ENCODE results near the gene PON1.

Gene PON1

GRCh38 chr7:95324431-95324830 lies at the start of gene PON1:
Gene PON1 (minus strand): TSS chr7:95324532. CDS start chr7:95324475, 57 bp downstream.
- DNase-seq: no peak

GRCh38 chr7:95373323-95373722 lies 49.0 kb upstream of the PON1 start:
- no peak for DNase-seq

GRCh38 chr7:95368235-95368634 lies 43.9 kb upstream of the PON1 start:
- no peak for DNase-seq

- DNase-seq: peak; percentile 62
These were observed 43.3 kb upstream of the PON1 start for GRCh38 chr7:95367606-95368005.

GRCh38 chr7:95365151-95365550 lies 40.8 kb upstream of the PON1 start:
- DNase-seq: no peak

- no peak for DNase-seq
These were observed 33.3 kb upstream of the PON1 start for GRCh38 chr7:95357623-95358022.

- peak; percentile 9 for DNase-seq
These were observed 18.4 kb upstream of the PON1 start for GRCh38 chr7:95342642-95343307.

- DNase-seq: peak; percentile 4
These were observed 17.7 kb upstream of the PON1 start for GRCh38 chr7:95342029-95342428.

GRCh38 chr7:95340491-95340890 lies 16.2 kb upstream of the PON1 start:
- DNase-seq: no peak

- DNase-seq: no peak
These were observed 14.5 kb upstream of the PON1 start for GRCh38 chr7:95338832-95339231.

- no peak for DNase-seq
These were observed 10.8 kb upstream of the PON1 start for GRCh38 chr7:95335093-95335492.

GRCh38 chr7:95334447-95334846 lies 10.1 kb upstream of the PON1 start:
- DNase-seq: no peak

- DNase-seq: no peak
These were observed 6.6 kb upstream of the PON1 start for GRCh38 chr7:95330961-95331337.

GRCh38 chr7:95330204-95330960 lies 6.0 kb upstream of the PON1 start:
- DNase-seq: peak; percentile 6

- DNase-seq: no peak
These were observed 3.0 kb upstream of the PON1 start for GRCh38 chr7:95327356-95327755.

- DNase-seq: no peak
These were observed 762 bp downstream of the PON1 start for GRCh38 chr7:95323410-95324129.

GRCh38 chr7:95322854-95323253 lies 1.5 kb downstream of the PON1 start:
- DNase-seq: no peak

GRCh38 chr7:95322396-95322795 lies 1.9 kb downstream of the PON1 start:
- DNase-seq: no peak

GRCh38 chr7:95321720-95322119 lies 2.6 kb downstream of the PON1 start:
- DNase-seq: no peak

GRCh38 chr7:95320651-95321050 lies 3.7 kb downstream of the PON1 start:
- DNase-seq: no peak

GRCh38 chr7:95319570-95319969 lies 4.8 kb downstream of the PON1 start:
- no peak for DNase-seq

GRCh38 chr7:95318501-95319100 lies 5.7 kb downstream of the PON1 start:
- peak; percentile 27 for DNase-seq

- no peak for DNase-seq
These were observed 6.4 kb downstream of the PON1 start for GRCh38 chr7:95317966-95318365.

- no peak for DNase-seq
These were observed 6.8 kb downstream of the PON1 start for GRCh38 chr7:95317546-95317945.

Measured in NCI-H2029 (cell line).